Neural progenitor cell (in vitro differentiated cells): Measurements from ENCODE around the gene SPOCK3. TPM values are rescaled to one million over a fixed set of nuclear protein-coding genes. Genes with fewer than 3 reads are reported as not detected.

ENCODE experiments used
- DNase-seq: peaks from one replicate; pipeline ENCODE4 v3.0.0-alpha.2; 2016; ENCODE audit warnings: low spot score
- H2AFZ ChIP-seq: fragments of 200-600 bp; sonication (generic); replicated peaks from 2 replicates; pipeline ENCODE4 v1.6.1; 2016; ENCODE audit warnings: antibody characterized with exemption
- H3F3A ChIP-seq: fragments of 200-600 bp; sonication (generic); 2 replicates; pipeline ENCODE4 v1.6.1; 2016; ENCODE audit warnings: antibody characterized with exemption, low read depth
- H3K27ac ChIP-seq: fragments of 200-600 bp; sonication (generic); 2 replicates; pipeline ENCODE4 v1.5.1; 2016; ENCODE audit warnings: mild to moderate bottlenecking
- H3K27me3 ChIP-seq: fragments of 200-600 bp; sonication (generic); 2 replicates; pipeline ENCODE4 v1.6.1; 2016; ENCODE audit warnings: mild to moderate bottlenecking, moderate library complexity
- H3K36me3 ChIP-seq: fragments of 200-600 bp; sonication (generic); 2 replicates; pipeline ENCODE4 v1.5.1; 2016
- H3K4me1 ChIP-seq: fragments of 200-600 bp; sonication (generic); 2 replicates; pipeline ENCODE4 v1.6.1; 2016; ENCODE audit warnings: mixed run types
- H3K4me2 ChIP-seq: fragments of 200-600 bp; sonication (generic); 2 replicates; pipeline ENCODE4 v1.6.1; 2016
- H3K4me3 ChIP-seq: fragments of 200-600 bp; sonication (generic); 2 replicates; pipeline ENCODE4 v1.5.1; 2016
- H3K79me2 ChIP-seq: fragments of 200-600 bp; sonication (generic); 2 replicates; pipeline ENCODE4 v1.6.1; 2016; ENCODE audit warnings: low read depth
- H3K9ac ChIP-seq: fragments of 200-600 bp; sonication (generic); 2 replicates; pipeline ENCODE4 v1.6.1; 2016
- H3K9me3 ChIP-seq: fragments of 200-600 bp; sonication (generic); 2 replicates; pipeline ENCODE4 v1.5.1; 2016; ENCODE audit warnings: low read depth
- H4K20me1 ChIP-seq: fragments of 200-600 bp; sonication (generic); 2 replicates; pipeline ENCODE4 v1.6.1; 2016; ENCODE audit warnings: low read depth
- H3K27ac Mint-ChIP-seq: 3 replicates; pipeline ENCODE4 v1.8.0; 2021; ENCODE audit warnings: mixed read lengths
- H3K27me3 Mint-ChIP-seq: 2 replicates; pipeline ENCODE4 v1.8.0; 2022; ENCODE audit warnings: low read depth, mild to moderate bottlenecking, inconsistent platforms, moderate library complexity, mixed read lengths; ENCODE audit not compliant: insufficient read depth
- H3K36me3 Mint-ChIP-seq: 3 replicates; pipeline ENCODE4 v1.8.0; 2021; ENCODE audit warnings: mixed read lengths
- H3K4me1 Mint-ChIP-seq: 3 replicates; pipeline ENCODE4 v1.8.0; 2021; ENCODE audit warnings: mixed read lengths
- H3K4me3 Mint-ChIP-seq: 3 replicates; pipeline ENCODE4 v1.8.0; 2021; ENCODE audit warnings: mild to moderate bottlenecking, moderate library complexity, mixed read lengths
- H3K9me3 Mint-ChIP-seq: 3 replicates; pipeline ENCODE4 v1.8.0; 2020; ENCODE audit warnings: mixed read lengths
- CTCF ChIP-seq: fragments of 200-600 bp; sonication (generic); IDR thresholded peaks from 2 replicates; pipeline ENCODE4 v1.5.1; 2017; ENCODE audit warnings: antibody characterized with exemption, mild to moderate bottlenecking
- EZH2 ChIP-seq: fragments of 200-600 bp; sonication (generic); IDR thresholded peaks from 2 replicates; pipeline ENCODE4 v1.6.1; 2017; ENCODE audit warnings: antibody characterized with exemption, mild to moderate bottlenecking, moderate library complexity
- EZH2phosphoT487 ChIP-seq: fragments of 200-600 bp; sonication (generic); IDR thresholded peaks from 2 replicates; pipeline ENCODE4 v1.6.1; 2017; ENCODE audit warnings: antibody characterized with exemption
- total RNA-seq: library from RNA; depleted of rRNA; stranded (reverse); fragments of >200 nt; gene quantifications from 2 replicates; pipeline ENCODE4 v1.2.3, GENCODE V29; 2015; ENCODE audit warnings: low replicate concordance

Gene SPOCK3
- total RNA-seq, 1 donor from 2014 or later, result 0.21 TPM

DNA sequence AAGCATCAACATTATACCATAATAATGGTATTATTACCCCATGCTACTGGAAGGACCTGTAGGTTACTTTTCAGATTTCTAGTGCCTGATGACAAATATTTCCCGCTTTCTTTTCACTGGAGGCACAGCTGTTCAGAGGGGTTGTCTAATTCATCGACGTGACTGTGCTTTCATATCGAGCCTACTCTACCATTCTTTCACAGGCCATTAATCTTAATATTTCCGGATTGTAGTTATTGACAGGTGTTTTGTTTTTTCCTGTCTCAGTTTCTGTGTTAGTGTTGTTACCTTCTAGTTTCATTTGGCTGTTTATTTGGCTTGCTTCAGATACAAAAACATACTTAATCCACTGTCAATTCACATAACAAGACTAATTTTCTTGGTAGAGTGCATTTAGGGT lies 330.9 kb downstream of the SPOCK3 start:
- H3K27me3 ChIP-seq, result no peaks in the 10 kb centered on the region
- H3F3A ChIP-seq, result no peaks in the 10 kb centered on the region
- no peaks in the 10 kb centered on the region for H3K79me2 ChIP-seq
- no peak for TF ChIP-seq CTCF
- TF ChIP-seq EZH2, result no peak
- no peak for TF ChIP-seq EZH2phosphoT487
- H3K36me3 Mint-ChIP-seq, result no peaks in the 10 kb centered on the region
- no peak overlapping the region for H3K4me2 ChIP-seq
- no peaks in the 10 kb centered on the region for H3K4me1 Mint-ChIP-seq
- no peak overlapping the region for H3K27ac Mint-ChIP-seq
- no peaks in the 10 kb centered on the region for H4K20me1 ChIP-seq
- no peak overlapping the region for H3K27ac ChIP-seq
- no peak for DNase-seq
- no peaks in the 10 kb centered on the region for H3K27me3 Mint-ChIP-seq
- no peaks in the 10 kb centered on the region for H3K36me3 ChIP-seq
- no peaks in the 10 kb centered on the region for H3K9me3 Mint-ChIP-seq
- no peak overlapping the region for H3K4me3 Mint-ChIP-seq
- no peak overlapping the region for H2AFZ ChIP-seq
- no peak overlapping the region for H3K9ac ChIP-seq
- no peak overlapping the region for H3K4me3 ChIP-seq
- no peaks in the 10 kb centered on the region for H3K4me1 ChIP-seq
- H3K9me3 ChIP-seq, result no peaks in the 10 kb centered on the region

- Histone ChIP-seq H2AFZ (no peak overlapping the region), H3K4me3 (no peak overlapping the region), H4K20me1 (no peaks in the 10 kb centered on the region), H3K27ac (no peak overlapping the region), H3K36me3 (no peaks in the 10 kb centered on the region), H3K79me2 (no peaks in the 10 kb centered on the region), H3K4me2 (no peak overlapping the region), H3K27me3 (no peaks in the 10 kb centered on the region), H3K4me1 (no peaks in the 10 kb centered on the region), H3K9me3 (no peaks in the 10 kb centered on the region), H3F3A (no peaks in the 10 kb centered on the region), H3K9ac (no peak overlapping the region)
- no peaks in the 10 kb centered on the region for H3K4me1 Mint-ChIP-seq
- no peak for TF ChIP-seq EZH2
- no peak for TF ChIP-seq EZH2phosphoT487
- TF ChIP-seq CTCF, result no peak
- H3K27me3 Mint-ChIP-seq, result no peaks in the 10 kb centered on the region
- H3K36me3 Mint-ChIP-seq, result no peaks in the 10 kb centered on the region
- H3K9me3 Mint-ChIP-seq, result no peaks in the 10 kb centered on the region
- no peak overlapping the region for H3K27ac Mint-ChIP-seq
- no peak overlapping the region for H3K4me3 Mint-ChIP-seq
- DNase-seq, result no peak
These were observed 331.4 kb downstream of the SPOCK3 start for GRCh38 chr4:166902941-166903340.

DNA sequence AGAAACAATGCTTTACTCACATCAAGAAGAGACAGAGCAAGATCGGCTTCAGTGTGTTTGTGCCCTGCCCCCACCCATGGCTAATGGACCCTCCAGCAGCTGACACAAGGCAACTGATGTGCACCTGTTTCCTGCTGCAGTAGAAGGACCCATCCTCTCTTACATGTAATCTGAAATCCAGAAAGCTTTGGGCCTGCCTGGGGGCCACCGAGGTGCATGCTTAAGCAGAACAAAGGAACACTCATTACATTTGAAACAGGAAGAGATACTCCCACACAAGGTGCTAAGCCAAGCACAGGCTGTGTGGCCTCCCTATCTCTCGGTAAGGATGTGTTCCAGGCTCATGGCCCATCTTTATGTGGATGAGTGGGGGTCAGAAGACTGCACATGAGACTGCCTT lies 338.0 kb downstream of the SPOCK3 start:
- no peaks in the 10 kb centered on the region for H3K79me2 ChIP-seq
- Mint-ChIP-seq H3K9me3 (no peaks in the 10 kb centered on the region), H3K4me1 (peaks cover 2% of the 10 kb centered on the region), H3K27ac (no peak overlapping the region), H3K27me3 (no peaks in the 10 kb centered on the region), H3K4me3 (no peak overlapping the region), H3K36me3 (no peaks in the 10 kb centered on the region)
- no peak overlapping the region for H3K9ac ChIP-seq
- H3F3A ChIP-seq, result no peaks in the 10 kb centered on the region
- no peak overlapping the region for H3K4me3 ChIP-seq
- no peaks in the 10 kb centered on the region for H4K20me1 ChIP-seq
- TF ChIP-seq EZH2 (no peak), EZH2phosphoT487 (no peak), CTCF (no peak)
- no peaks in the 10 kb centered on the region for H3K9me3 ChIP-seq
- H3K4me1 ChIP-seq, result peaks cover 4% of the 10 kb centered on the region
- H2AFZ ChIP-seq, result peak overlapping the region; percentile 34
- H3K4me2 ChIP-seq, result no peak overlapping the region
- no peak for DNase-seq
- no peak overlapping the region for H3K27ac ChIP-seq
- H3K36me3 ChIP-seq, result no peaks in the 10 kb centered on the region
- no peaks in the 10 kb centered on the region for H3K27me3 ChIP-seq

- Mint-ChIP-seq H3K27me3 (no peaks in the 10 kb centered on the region), H3K4me3 (no peak overlapping the region), H3K9me3 (no peaks in the 10 kb centered on the region), H3K4me1 (peaks cover 2% of the 10 kb centered on the region), H3K27ac (no peak overlapping the region), H3K36me3 (no peaks in the 10 kb centered on the region)
- Histone ChIP-seq H3K27ac (no peak overlapping the region), H4K20me1 (no peaks in the 10 kb centered on the region), H3F3A (no peaks in the 10 kb centered on the region), H3K9ac (no peak overlapping the region), H3K4me1 (peaks cover 4% of the 10 kb centered on the region), H2AFZ (peak overlapping the region; percentile 34), H3K4me2 (no peak overlapping the region), H3K36me3 (no peaks in the 10 kb centered on the region), H3K4me3 (no peak overlapping the region), H3K79me2 (no peaks in the 10 kb centered on the region), H3K27me3 (no peaks in the 10 kb centered on the region), H3K9me3 (no peaks in the 10 kb centered on the region)
- no peak for TF ChIP-seq EZH2
- TF ChIP-seq EZH2phosphoT487, result no peak
- no peak for TF ChIP-seq CTCF
- DNase-seq, result no peak
These were observed 338.5 kb downstream of the SPOCK3 start for GRCh38 chr4:166895771-166896170.
